ENCODE measurements around the gene AGPAT4.

DNA sequence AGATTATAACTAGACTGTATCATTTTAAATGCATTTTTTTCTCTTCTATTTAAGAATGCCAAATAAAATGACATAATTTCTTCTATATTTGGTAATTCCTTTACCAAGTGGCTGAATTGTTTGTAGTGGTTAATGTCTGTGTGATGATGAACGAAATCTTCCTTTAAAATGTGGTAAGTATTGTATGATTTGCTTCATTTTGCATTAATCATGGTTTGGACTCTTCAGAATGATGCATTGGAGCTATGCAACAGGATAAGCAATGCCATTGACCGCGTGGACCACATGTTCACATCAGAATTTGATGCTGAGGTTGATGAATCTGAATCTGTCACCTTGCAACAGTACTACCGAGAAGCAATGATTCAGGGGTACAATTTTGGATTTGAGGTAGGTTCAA lies 182.7 kb downstream of the AGPAT4 start:
- TF ChIP-seq POLR2A (IDR thresholded peaks at IDR 0.05) (no peak), POLR2AphosphoS5 (IDR thresholded peaks at IDR 0.05) (no peak)
- TF ChIP-seq, protein P1, sequence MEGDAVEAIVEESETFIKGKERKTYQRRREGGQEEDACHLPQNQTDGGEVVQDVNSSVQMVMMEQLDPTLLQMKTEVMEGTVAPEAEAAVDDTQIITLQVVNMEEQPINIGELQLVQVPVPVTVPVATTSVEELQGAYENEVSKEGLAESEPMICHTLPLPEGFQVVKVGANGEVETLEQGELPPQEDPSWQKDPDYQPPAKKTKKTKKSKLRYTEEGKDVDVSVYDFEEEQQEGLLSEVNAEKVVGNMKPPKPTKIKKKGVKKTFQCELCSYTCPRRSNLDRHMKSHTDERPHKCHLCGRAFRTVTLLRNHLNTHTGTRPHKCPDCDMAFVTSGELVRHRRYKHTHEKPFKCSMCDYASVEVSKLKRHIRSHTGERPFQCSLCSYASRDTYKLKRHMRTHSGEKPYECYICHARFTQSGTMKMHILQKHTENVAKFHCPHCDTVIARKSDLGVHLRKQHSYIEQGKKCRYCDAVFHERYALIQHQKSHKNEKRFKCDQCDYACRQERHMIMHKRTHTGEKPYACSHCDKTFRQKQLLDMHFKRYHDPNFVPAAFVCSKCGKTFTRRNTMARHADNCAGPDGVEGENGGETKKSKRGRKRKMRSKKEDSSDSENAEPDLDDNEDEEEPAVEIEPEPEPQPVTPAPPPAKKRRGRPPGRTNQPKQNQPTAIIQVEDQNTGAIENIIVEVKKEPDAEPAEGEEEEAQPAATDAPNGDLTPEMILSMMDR (IDR thresholded peaks at IDR 0.05) = no peak

All from breast epithelium (tissue), 3 donors.